ENCODE data around the gene PLEKHA3.
"Not testable (repeated sequence)": the region's sequence is repeated elsewhere in the genome, so short reads cannot be mapped to it uniquely, and the experiment has no call there.

PLEKHA3 gene

GRCh38 chr2:178479275-178479616 is 1.0 kb upstream of the PLEKHA3 start:
- no peak for DNase-seq

- DNase-seq: no peak
Observed at GRCh38 chr2:178479758-178480226, 465 bp upstream of the PLEKHA3 start.

GRCh38 chr2:178482437-178482836 is 2.2 kb downstream of the PLEKHA3 start:
- DNase-seq: no peak

GRCh38 chr2:178484245-178485041 is 4.2 kb downstream of the PLEKHA3 start:
- DNase-seq: peak; percentile 32

- DNase-seq: no peak
Observed at GRCh38 chr2:178485356-178485755, 5.1 kb downstream of the PLEKHA3 start.

- no peak for DNase-seq
Observed at GRCh38 chr2:178491612-178492011, 11.4 kb downstream of the PLEKHA3 start.

GRCh38 chr2:178496049-178496448 is 15.8 kb downstream of the PLEKHA3 start:
- DNase-seq: no peak

GRCh38 chr2:178498137-178498536 is 17.9 kb downstream of the PLEKHA3 start:
- no peak for DNase-seq

GRCh38 chr2:178499640-178500039 is 19.4 kb downstream of the PLEKHA3 start:
- DNase-seq: no peak

GRCh38 chr2:178502751-178503150 is 22.5 kb downstream of the PLEKHA3 start:
- no peak for DNase-seq

GRCh38 chr2:178506101-178506500 is 25.8 kb downstream of the PLEKHA3 start:
- DNase-seq: no peak

- no peak for DNase-seq
Observed at GRCh38 chr2:178506524-178506923, 26.3 kb downstream of the PLEKHA3 start.

GRCh38 chr2:178506949-178507348 is 26.7 kb downstream of the PLEKHA3 start:
- DNase-seq: no peak

- no peak for DNase-seq
Observed at GRCh38 chr2:178508646-178509045, 28.4 kb downstream of the PLEKHA3 start.

- no peak for DNase-seq
Observed at GRCh38 chr2:178510384-178510783, 30.1 kb downstream of the PLEKHA3 start.

- no peak for DNase-seq
Observed at GRCh38 chr2:178512484-178512883, 32.2 kb downstream of the PLEKHA3 start.

GRCh38 chr2:178513876-178514275 is 33.6 kb downstream of the PLEKHA3 start:
- no peak for DNase-seq

GRCh38 chr2:178514664-178515063 is 34.4 kb downstream of the PLEKHA3 start:
- DNase-seq: no peak

GRCh38 chr2:178517496-178517895 is 37.2 kb downstream of the PLEKHA3 start:
- DNase-seq: no peak

- no peak for DNase-seq
Observed at GRCh38 chr2:178521304-178522150, 41.3 kb downstream of the PLEKHA3 start.

- DNase-seq: peak; percentile 86
Observed at GRCh38 chr2:178522950-178523595, 42.8 kb downstream of the PLEKHA3 start.

- no peak for DNase-seq
Observed at GRCh38 chr2:178523596-178524134, 43.4 kb downstream of the PLEKHA3 start.

- not testable (repeated sequence) for DNase-seq
Observed at GRCh38 chr2:178525010-178525409, 44.8 kb downstream of the PLEKHA3 start.

Data from NCI-H2171 (cell line).